Loucy (cell line): ENCODE results near the gene POMT1.

Source experiments
- EZH2phosphoT487 ChIP-seq: fragments of 200-600 bp; IDR thresholded peaks from 2 replicates; pipeline ENCODE4 v1.6.1; 2018; ENCODE audit warnings: antibody characterized with exemption, mild to moderate bottlenecking, moderate library complexity, borderline replicate concordance
- TF ChIP-seq, protein P1 (sequence below): fragments of 200-600 bp; sonication (generic); conservative IDR thresholded peaks from 2 replicates; pipeline ENCODE4 v1.5.1; 2014; ENCODE audit warnings: mild to moderate bottlenecking, antibody characterized with exemption, low read length

DNA sequence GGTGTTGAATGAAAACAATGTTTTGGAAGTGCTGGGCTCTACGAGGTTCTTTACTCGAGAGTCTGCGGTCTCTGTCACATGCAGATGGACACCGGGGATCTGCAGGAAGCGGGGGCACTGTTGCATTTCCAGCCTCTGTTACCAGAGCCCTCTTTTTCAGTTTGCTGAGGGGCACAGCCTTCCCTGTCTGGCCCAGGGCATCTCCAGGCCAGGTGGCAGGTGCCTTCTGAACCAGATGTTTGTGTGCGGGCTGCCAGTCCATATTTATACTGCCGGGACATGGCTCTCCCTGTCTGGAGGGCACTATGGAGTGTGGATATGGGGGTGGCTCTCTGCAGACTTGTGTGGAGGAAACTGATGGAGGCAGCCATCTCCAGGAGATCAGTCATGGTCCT, 18.7 kb upstream of the POMT1 start:
- TF ChIP-seq, protein P1, sequence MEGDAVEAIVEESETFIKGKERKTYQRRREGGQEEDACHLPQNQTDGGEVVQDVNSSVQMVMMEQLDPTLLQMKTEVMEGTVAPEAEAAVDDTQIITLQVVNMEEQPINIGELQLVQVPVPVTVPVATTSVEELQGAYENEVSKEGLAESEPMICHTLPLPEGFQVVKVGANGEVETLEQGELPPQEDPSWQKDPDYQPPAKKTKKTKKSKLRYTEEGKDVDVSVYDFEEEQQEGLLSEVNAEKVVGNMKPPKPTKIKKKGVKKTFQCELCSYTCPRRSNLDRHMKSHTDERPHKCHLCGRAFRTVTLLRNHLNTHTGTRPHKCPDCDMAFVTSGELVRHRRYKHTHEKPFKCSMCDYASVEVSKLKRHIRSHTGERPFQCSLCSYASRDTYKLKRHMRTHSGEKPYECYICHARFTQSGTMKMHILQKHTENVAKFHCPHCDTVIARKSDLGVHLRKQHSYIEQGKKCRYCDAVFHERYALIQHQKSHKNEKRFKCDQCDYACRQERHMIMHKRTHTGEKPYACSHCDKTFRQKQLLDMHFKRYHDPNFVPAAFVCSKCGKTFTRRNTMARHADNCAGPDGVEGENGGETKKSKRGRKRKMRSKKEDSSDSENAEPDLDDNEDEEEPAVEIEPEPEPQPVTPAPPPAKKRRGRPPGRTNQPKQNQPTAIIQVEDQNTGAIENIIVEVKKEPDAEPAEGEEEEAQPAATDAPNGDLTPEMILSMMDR: no peak
- no peak for TF ChIP-seq EZH2phosphoT487
